RPMI8226 (cell line): Measurements from ENCODE around the gene SMARCC1.

Experiments used
- DNase-seq: peaks from one replicate; pipeline ENCODE4 v3.0.0-alpha.2; 2015

Gene SMARCC1

GRCh38 chr3:47692158-47692557, 89.5 kb downstream of the SMARCC1 start:
- no peak for DNase-seq

- no peak for DNase-seq
Observed at GRCh38 chr3:47688488-47688887, 93.2 kb downstream of the SMARCC1 start.

GRCh38 chr3:47685037-47685436, 96.7 kb downstream of the SMARCC1 start:
- no peak for DNase-seq

GRCh38 chr3:47681016-47681415, 100.7 kb downstream of the SMARCC1 start:
- no peak for DNase-seq

- DNase-seq, result no peak
Observed at GRCh38 chr3:47678446-47679338, 103.0 kb downstream of the SMARCC1 start.

GRCh38 chr3:47669026-47669749, 112.5 kb downstream of the SMARCC1 start:
- DNase-seq, result no peak

DNA sequence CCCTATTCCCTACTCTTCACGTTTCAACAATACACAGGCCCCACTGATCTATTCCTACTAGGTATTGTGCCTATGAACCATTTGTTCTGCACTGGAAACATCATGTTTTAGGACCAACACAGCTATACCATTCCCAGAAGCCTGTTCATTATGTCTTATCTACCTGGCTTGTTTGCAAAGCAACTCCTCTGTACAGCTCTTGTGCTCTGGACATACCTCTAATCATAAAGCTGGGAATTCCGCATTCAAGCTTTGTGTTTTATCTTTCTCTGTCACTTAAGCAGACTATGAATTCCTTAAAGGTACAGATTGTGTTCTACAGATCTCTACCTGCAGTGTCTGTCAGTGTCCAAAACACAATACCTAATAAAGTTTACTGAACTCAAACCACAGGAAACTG, 115.6 kb downstream of the SMARCC1 start:
- DNase-seq, result no peak

DNA sequence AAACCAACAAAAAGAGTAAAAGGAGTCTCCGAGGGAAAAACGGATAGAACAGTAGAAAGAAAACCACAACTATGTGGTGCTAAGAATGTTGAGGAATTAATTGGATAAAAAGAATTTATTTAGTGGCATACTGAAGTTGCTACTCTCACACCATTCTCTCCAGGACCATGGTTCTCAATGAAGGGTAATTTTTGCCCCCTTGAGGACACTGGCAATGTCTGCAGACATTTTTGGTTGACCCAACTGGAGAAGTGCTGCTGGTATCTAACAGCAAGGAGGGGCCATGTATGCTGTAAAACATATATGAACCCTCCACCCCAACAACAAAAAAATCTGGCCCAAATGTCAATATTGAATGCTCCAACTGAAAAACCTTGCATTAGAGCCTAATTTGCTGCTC, 117.2 kb downstream of the SMARCC1 start:
- peak; percentile 12 for DNase-seq

- DNase-seq, result no peak
Observed at GRCh38 chr3:47663630-47664240, 118.0 kb downstream of the SMARCC1 start.

DNA sequence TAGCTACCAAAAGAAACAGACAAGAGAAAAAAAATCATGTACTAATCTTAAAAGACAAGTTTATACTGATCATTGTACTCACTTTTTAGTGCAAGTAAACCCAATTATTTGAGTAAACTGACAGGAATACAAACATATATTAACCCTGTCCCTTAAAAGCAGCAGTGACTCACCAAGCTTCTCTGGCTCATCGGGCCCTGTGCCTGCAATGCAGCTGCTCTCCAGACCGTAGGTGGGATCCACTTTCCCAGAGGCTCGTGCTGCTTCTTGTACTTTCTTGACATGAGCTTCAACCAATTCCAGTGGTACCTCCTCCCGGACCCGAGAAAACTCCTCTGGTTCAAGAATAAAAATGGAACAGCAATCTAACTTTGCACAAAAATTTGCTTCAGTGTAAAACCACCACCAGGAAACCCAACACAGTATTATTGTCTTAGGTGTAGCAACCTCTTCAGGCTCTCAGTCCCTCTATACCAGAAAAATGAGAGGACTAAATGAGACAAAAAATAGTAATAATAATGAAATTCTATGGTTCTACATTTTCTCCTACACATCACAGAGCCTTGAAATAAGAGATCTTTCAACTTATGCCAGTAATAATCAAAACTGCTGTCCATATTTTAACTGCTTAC, 120.5 kb downstream of the SMARCC1 start:
- DNase-seq, result no peak

DNA sequence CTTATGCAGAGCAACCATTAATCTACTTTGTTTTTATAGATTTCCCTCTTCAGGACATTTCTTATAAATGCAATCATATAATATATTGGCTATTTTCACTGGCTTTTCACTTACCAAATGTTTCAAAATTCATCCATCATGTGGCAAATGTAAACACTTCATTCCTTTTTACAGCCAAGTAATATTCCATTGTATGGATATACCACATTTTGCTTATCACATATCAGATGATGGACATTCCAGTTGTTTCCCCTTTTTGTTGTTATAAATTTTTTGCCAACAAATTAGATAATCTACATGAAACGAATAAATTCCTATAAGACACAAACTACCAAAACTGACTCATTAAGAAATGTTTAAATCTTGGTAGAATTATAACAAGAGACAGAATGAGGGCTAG, 123.2 kb downstream of the SMARCC1 start:
- DNase-seq, result no peak

- no peak for DNase-seq
Observed at GRCh38 chr3:47652142-47652541, 129.6 kb downstream of the SMARCC1 start.

- DNase-seq, result no peak
Observed at GRCh38 chr3:47650294-47650693, 131.4 kb downstream of the SMARCC1 start.

- DNase-seq, result no peak
Observed at GRCh38 chr3:47647550-47647949, 134.1 kb downstream of the SMARCC1 start.

- no peak for DNase-seq
Observed at GRCh38 chr3:47646362-47646761, 135.3 kb downstream of the SMARCC1 start.

DNA sequence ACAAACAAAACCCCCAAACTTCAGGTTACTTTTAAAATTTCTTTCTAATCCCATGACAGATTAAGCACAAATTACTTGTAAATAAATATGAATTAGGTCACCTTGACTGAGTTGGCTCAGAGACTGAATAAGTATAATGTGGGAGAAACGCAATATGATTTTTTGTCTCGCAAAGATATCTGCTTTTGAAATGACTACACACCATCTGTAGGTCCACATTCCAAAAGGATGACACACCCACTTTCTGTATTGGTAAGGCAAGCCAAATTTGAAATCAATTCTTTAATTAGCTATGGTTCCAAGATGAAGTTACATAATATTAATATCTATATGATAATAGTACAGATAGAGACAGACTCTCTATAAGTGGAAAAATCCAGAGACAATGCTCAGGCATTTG, 136.1 kb downstream of the SMARCC1 start:
- no peak for DNase-seq

DNA sequence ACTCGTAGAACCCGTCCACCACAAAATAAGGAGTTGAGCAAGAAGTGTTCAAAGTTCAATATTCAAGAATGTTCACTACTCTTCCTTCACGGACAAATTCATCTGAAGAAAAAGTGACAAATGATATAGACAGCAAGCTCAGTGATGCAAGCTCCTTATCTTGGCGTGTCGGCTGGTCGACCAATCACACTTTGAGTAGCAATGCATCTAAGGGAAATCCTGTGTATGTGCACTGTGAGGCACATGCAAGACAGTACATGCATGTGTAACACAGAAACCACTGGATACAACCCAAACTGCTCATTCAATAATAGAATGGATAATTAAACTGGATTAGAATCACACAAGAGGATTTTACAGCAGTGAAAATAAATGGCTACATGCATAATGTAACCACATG, 138.6 kb downstream of the SMARCC1 start:
- no peak for DNase-seq

DNA sequence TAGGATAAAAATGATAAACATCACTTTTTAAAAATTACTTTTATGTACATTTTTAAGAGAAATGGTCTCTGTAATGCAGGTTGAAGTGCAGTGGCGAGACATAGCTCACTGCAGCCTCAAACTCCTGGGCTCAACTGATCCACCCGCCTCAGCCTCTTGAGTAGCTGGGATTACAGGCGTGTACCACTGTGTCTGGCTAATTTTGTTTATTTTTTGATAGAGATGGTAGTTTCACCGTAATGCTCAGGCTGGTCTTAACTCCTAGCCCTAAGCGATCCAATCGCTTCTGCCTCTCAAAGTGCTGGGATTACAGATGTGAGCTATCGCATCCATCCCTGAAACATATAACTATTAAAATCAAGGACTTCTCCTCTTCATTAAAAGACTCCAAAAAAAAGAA, 140.0 kb downstream of the SMARCC1 start:
- DNase-seq, result no peak

DNA sequence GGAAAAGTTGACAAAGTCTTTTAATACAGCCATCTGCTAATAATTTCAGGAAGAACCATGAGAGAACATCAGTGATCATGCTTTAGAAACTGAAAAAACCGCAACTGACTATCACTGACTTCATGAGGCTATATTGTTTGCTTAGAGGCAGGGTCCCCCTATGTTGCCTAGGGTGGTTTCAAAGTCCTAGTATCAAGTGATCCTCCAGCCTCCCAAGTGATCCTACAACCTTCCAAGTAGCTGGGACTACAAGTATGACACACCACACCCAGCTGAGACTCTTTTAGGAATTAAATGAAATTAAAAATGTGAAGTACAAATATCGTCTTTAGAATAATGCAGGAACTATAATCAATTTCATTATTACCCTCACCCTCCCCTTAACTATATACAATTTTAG, 144.8 kb downstream of the SMARCC1 start:
- DNase-seq, result no peak

DNA sequence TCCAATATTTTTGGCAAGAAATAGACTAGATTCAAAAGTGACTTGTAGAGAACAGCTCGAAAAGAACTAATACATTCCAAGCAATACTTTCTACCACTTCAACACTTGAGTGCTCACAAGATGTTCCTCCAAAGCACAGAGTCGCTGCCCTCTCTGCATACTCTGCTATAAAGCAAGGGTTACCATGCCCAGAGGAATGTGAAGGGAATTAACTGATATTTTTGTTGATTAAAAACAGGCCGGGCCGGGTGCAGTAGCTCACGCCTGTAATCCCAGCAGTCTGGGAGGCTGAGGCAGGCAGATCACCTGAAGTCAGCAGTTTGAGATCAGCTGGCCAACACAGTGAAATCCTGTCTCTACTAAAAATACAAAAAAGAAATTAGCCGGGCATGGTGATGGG, 145.5 kb downstream of the SMARCC1 start:
- no peak for DNase-seq

GRCh38 chr3:47635536-47635935, 146.2 kb downstream of the SMARCC1 start:
- no peak for DNase-seq

GRCh38 chr3:47634996-47635395, 146.7 kb downstream of the SMARCC1 start:
- no peak for DNase-seq

DNA sequence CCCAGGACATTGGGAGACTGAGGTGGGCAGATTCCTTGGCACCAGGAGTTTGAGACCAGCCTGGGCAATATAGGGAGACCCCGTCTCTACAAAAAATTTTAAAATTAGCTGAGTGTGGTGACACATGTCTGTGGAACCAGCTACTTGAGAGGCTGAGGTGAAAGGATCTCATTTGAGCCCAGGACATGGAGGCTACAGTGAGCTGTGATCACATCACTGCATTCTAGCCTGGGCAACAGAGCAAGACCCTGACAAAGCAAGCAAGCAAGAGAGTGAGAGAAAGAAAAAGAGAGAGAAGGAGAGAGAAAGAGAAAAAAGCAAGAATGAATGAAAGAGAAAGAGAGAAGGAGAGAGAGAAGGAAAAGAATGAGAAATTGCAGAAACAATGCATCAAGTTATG, 150.9 kb downstream of the SMARCC1 start:
- DNase-seq, result no peak
